ENCODE data around the gene TRIM72. TPM values are rescaled to one million over a fixed set of nuclear protein-coding genes. Genes with fewer than 3 reads are reported as not detected.

The TRIM72 gene
- total and polyA plus RNA-seq, 9 of the 15 experiments (the other 6 are each of a cell fraction or from before 2014, with no cell fraction given), result under 0.01 TPM; not detected in 8

DNA sequence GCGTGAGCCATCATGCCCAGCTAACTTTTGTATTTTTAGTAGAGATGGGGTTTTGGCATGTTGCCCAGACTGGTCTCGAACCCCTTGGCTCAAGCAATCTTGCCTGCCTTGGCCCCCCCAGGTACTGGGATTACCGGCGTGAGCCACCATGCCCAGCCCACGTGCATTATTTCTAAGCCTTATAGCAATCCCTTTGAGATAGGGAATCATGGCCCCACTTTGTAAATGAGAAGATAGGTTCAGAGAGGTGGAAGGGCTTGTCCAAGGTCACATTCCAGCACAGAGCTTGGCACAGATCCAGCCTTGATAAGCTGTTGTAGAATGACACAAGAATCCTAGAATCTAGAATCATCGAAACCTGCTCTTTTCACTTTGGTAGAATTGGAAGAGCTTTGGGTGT, 7.1 kb upstream of the TRIM72 start (continued):
- TF ChIP-seq ZEB2 (IDR thresholded peaks at IDR 0.05), result no peak
- TF ChIP-seq POLR2G (IDR thresholded peaks at IDR 0.05; ENCODE audit: low read depth, low read length), result no peak
- no peak for TF ChIP-seq TAF7 (tag; IDR thresholded peaks at IDR 0.05)
- no peak for TF ChIP-seq HDAC2 (IDR thresholded peaks at IDR 0.05)
- no peak for TF ChIP-seq ZC3H8 (IDR thresholded peaks at IDR 0.05)
- no peak for TF ChIP-seq MAZ (CRISPR knock-in tag; conservative IDR thresholded peaks at IDR 0.05 in 1 of 2, IDR thresholded peaks at IDR 0.05 in 1 of 2)
- no peak for TF ChIP-seq CBX3 (IDR thresholded peaks at IDR 0.05; ENCODE audit: borderline replicate concordance in 1 of 2, low read length in 2 of 2)
- TF ChIP-seq CTBP1 (IDR thresholded peaks at IDR 0.05; ENCODE audit: borderline replicate concordance), result peak; percentile 12; the same call in 1 of the 2 replicates
- no peak for TF ChIP-seq SUPT5H (IDR thresholded peaks at IDR 0.05)
- TF ChIP-seq MTA3 (IDR thresholded peaks at IDR 0.05; ENCODE audit: borderline replicate concordance), result 0 out of 2 replicates have a peak, but pooled peaks have one; percentile 30
- TF ChIP-seq, protein P1, sequence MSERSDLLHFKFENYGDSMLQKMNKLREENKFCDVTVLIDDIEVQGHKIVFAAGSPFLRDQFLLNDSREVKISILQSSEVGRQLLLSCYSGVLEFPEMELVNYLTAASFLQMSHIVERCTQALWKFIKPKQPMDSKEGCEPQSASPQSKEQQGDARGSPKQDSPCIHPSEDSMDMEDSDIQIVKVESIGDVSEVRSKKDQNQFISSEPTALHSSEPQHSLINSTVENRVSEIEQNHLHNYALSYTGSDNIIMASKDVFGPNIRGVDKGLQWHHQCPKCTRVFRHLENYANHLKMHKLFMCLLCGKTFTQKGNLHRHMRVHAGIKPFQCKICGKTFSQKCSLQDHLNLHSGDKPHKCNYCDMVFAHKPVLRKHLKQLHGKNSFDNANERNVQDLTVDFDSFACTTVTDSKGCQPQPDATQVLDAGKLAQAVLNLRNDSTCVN (CRISPR knock-in tag; IDR thresholded peaks at IDR 0.05), result no peak
- no peak for TF ChIP-seq CREBBP (IDR thresholded peaks at IDR 0.05; ENCODE audit: low read depth, low read length)
- no peak for TF ChIP-seq NR3C1 (CRISPR knock-in tag; IDR thresholded peaks at IDR 0.05)
- peak; percentile 29; the same call in 1 of the 2 replicates for TF ChIP-seq TEAD4 (IDR thresholded peaks at IDR 0.05; ENCODE audit: low read length)
- TF ChIP-seq TEAD4 (CRISPR knock-in tag; IDR thresholded peaks at IDR 0.05; ENCODE audit: borderline replicate concordance), result no peak
- no peak for TF ChIP-seq ZNF695 (CRISPR knock-in tag; IDR thresholded peaks at IDR 0.05)
- TF ChIP-seq NFIX (CRISPR knock-in tag; IDR thresholded peaks at IDR 0.05; ENCODE audit: low read depth), result no peak
- TF ChIP-seq FUS (optimal IDR thresholded peaks at IDR 0.05; ENCODE audit: low read depth, low read length), result no peak

Measured in K562 (cell line).